GM12878 (cell line): ENCODE data around the gene CEP89. TPM values are rescaled to one million over a fixed set of nuclear protein-coding genes. Genes with fewer than 3 reads are reported as not detected.
"Not testable (repeated sequence)": the region's sequence is repeated elsewhere in the genome, so short reads cannot be mapped to it uniquely, and the experiment has no call there.

ENCODE experiments used
- ATAC-seq: fragments of 200-7000 bp; cut with Tn5 transposase; 3 replicates; pipeline ENCODE4 v1.9.1; 2020; ENCODE audit warnings: mild to moderate bottlenecking, moderate library complexity
- BruUV-seq: library from RNA; stranded (reverse); fragments of 400-500 nt; replicated peaks from 2 replicates; lab custom pipeline; 2021; lab: Mats Ljungman, UMichigan
- CTCF ChIA-PET: fragments of 300-600 bp; sonication (Branson Sonifier 250); formaldehyde crosslinking; extraction: SDS; loops from one replicate; lab custom pipeline; 2021; ENCODE audit warnings: inconsistent platforms; lab: Yijun Ruan, JAX
- POLR2A ChIA-PET: fragments of 350-600 bp; formaldehyde crosslinking; extraction: SDS; loops from one replicate; lab custom pipeline; 2021; ENCODE audit warnings: inconsistent platforms; lab: Charles Lee
- RAD21 ChIA-PET: fragments of 300-600 bp; sonication (Branson Sonifier 250); formaldehyde crosslinking; loops from one replicate; lab custom pipeline; 2023; ENCODE audit warnings: antibody characterized with exemption; ENCODE audit not compliant: unreplicated experiment; lab: Charles Lee
- SMC1A ChIA-PET: fragments of 300-600 bp; sonication (Branson Sonifier 250); formaldehyde crosslinking; loops from one replicate; lab custom pipeline; 2023; ENCODE audit not compliant: unreplicated experiment, uncharacterized antibody; lab: Charles Lee
- DNase-seq: peaks from one replicate; pipeline ENCODE4 v3.0.0-alpha.2; 2011; ENCODE audit warnings: low read depth, low spot score
- FAIRE-seq: peaks from 3 replicates; lab custom pipeline; 2011; peaks lifted over from hg19 to GRCh38; lab: Jason Lieb, UNC
- H2AFZ ChIP-seq: 2 replicates; pipeline ENCODE4 v1.6.0; 2011; ENCODE audit warnings: low read depth, low read length, control low read depth; ENCODE audit not compliant: control insufficient read depth
- H3K27ac ChIP-seq: 2 replicates; pipeline ENCODE4 v1.5.1; 2011; ENCODE audit warnings: control low read depth; ENCODE audit not compliant: control insufficient read depth, insufficient read depth
- H3K27me3 ChIP-seq, 2 experiments: replicated peaks in 1 of 2; 2 replicates each; pipeline versions ENCODE4 v1.6.0 to v1.6.1; 2011; ENCODE audit warnings: low read length in 1 of 2; ENCODE audit not compliant: control insufficient read depth in 2 of 2, insufficient read depth in 2 of 2
- H3K36me3 ChIP-seq, 2 experiments: 2 replicates each; pipeline ENCODE4 v1.5.1; 2011; ENCODE audit warnings: low read length in 1 of 2; ENCODE audit not compliant: control insufficient read depth in 2 of 2, insufficient read depth in 2 of 2
- H3K4me1 ChIP-seq: 2 replicates; pipeline ENCODE4 v1.6.1; 2011; ENCODE audit warnings: mild to moderate bottlenecking, low read length, moderate library complexity, mixed read lengths; ENCODE audit not compliant: control insufficient read depth, insufficient read depth
- H3K4me2 ChIP-seq: 2 replicates; pipeline ENCODE4 v1.6.0; 2011; ENCODE audit warnings: control low read depth; ENCODE audit not compliant: control insufficient read depth, insufficient read depth
- H3K4me3 ChIP-seq: fragments of 200-600 bp; sonication (generic); 2 replicates; pipeline ENCODE4 v1.5.1; 2016
- H3K79me2 ChIP-seq: 2 replicates; pipeline ENCODE4 v1.6.0; 2011; ENCODE audit warnings: low read length; ENCODE audit not compliant: control insufficient read depth, insufficient read depth
- H3K9ac ChIP-seq: 2 replicates; pipeline ENCODE4 v1.8.0; 2011; ENCODE audit warnings: low read length, control low read depth, mixed read lengths; ENCODE audit not compliant: control insufficient read depth, insufficient read depth
- H3K9me3 ChIP-seq: replicated peaks from 3 replicates; pipeline ENCODE4 v1.5.1; 2011; ENCODE audit warnings: mild to moderate bottlenecking, low read length; ENCODE audit not compliant: control insufficient read depth, insufficient read depth
- H4K20me1 ChIP-seq: 2 replicates; pipeline ENCODE4 v1.6.0; 2011; ENCODE audit not compliant: control insufficient read depth, insufficient read depth
- CEBPB ChIP-seq, 2 experiments: fragments of 150-350 bp in 1 of 2; IDR thresholded peaks; 2 replicates each; pipeline ENCODE4 v1.6.1; 2012 to 2014; ENCODE audit warnings: low read depth in 2 of 2, low read length in 2 of 2, borderline replicate concordance in 1 of 2, inconsistent platforms in 1 of 2
- EED ChIP-seq: sonication (generic); IDR thresholded peaks from 2 replicates; pipeline ENCODE4 v1.6.1; 2016; ENCODE audit warnings: antibody characterized with exemption, low read depth
- LARP7 ChIP-seq: fragments of 450-650 bp; IDR thresholded peaks from 2 replicates; pipeline ENCODE4 v1.6.1; 2017; ENCODE audit warnings: mild to moderate bottlenecking
- WGBS: methylation state at CpG from one replicate; pipeline ENCODE4 v1.1.6; 2016; ENCODE audit warnings: low lambda C conversion rate; ENCODE audit not compliant: insufficient replicate concordance, insufficient coverage; ENCODE audit errors: missing lambda C conversion rate; 5-methylcytosine and 5-hydroxymethylcytosine counted together
- in situ Hi-C: fragments of 300-500 bp; cut with MboI; formaldehyde crosslinking; loops from 9 replicates; pipeline ENCODE4 v1.14.3; 2018; ENCODE audit warnings: mixed read lengths
- intact Hi-C: fragments of 100-400 bp; cut with micrococcal nuclease; formaldehyde crosslinking; loops from one replicate; pipeline ENCODE4 v1.14.2; 2022; ENCODE audit not compliant: unreplicated experiment
- polyA plus RNA-seq, 11 experiments: library from polyadenylated mRNA; depleted of rRNA in 4 of 11; unstranded in 6 of 11; stranded (reverse) in 5 of 11; fragments of >200 nt; fragmentation: Nextera tagmentation in 4 of 11; fragmentation: Illumina TruSeq in 1 of 11; extraction: Ambion mirVana in 4 of 11; extraction: Trizol in 1 of 11; gene quantifications; 1 replicate in 1 of 11; 2 replicates in 10 of 11; pipeline versions ENCODE4 v1.2.1 to v1.2.3, GENCODE V29; 2011 to 2016; ENCODE audit warnings: inconsistent platforms in 2 of 11, missing spikeins in 2 of 11, low read depth in 1 of 11
- total RNA-seq, 4 experiments: library from RNA; depleted of rRNA in 3 of 4; stranded (reverse); fragments of >200 nt in 3 of 4; fragmentation: Illumina TruSeq in 1 of 4; extraction: Trizol in 1 of 4; gene quantifications; 2 replicates each; pipeline versions ENCODE4 v1.2.1 to v1.2.3, GENCODE V29; 2013 to 2021

CEP89 gene
- total and polyA plus RNA-seq, 10 of the 15 experiments (the other 5 are each of a cell fraction or from before 2014, with no cell fraction given) = 6.0 to 19.3 (median 10.2) TPM

DNA sequence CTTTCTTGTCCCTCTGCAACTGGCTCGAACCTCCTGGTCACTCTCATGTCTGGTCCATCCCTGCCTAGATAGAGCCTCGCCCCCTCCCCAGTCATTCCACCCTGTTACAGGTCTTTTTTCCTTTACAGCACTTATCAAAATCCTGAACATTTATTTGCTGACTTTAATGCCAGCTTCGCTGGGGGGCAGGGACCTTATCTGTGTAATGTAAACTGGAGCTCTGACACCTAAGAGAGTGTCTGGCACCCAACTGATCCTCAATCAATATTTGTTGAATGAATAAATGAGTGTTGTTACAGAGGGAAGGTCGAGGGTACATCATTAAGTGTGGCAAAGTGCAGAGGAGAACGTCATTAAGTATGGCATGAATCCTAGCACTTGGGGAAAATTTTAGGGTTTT is 17.0 kb upstream of the CEP89 start (continued):
- no peak for TF ChIP-seq EED
- no peak for TF ChIP-seq CEBPB (IDR thresholded peaks at IDR 0.05; ENCODE audit: borderline replicate concordance in 1 of 2, low read depth in 2 of 2, low read length in 2 of 2)
- no peak for TF ChIP-seq LARP7

GRCh38 chr19:32988254-32988653 is 16.5 kb upstream of the CEP89 start:
- WGBS = 99% methylated on average over 5 of the region's 5 CpGs
- H3K4me3 ChIP-seq, H3K27ac ChIP-seq, RAD21 ChIA-PET, H3K79me2 ChIP-seq, H4K20me1 ChIP-seq, POLR2A ChIA-PET, H3K27me3 ChIP-seq, intact Hi-C loops, ATAC-seq, in situ Hi-C loops, BruUV-seq, H2AFZ ChIP-seq, H3K9ac ChIP-seq, FAIRE-seq, H3K4me1 ChIP-seq, H3K9me3 ChIP-seq, DNase-seq, H3K4me2 ChIP-seq, H3K36me3 ChIP-seq: not testable (repeated sequence)
- ChIA-PET CTCF (interaction anchor here (1.2 kb wide), 1 partner anchor 12 kb away, joined by 3 read pairs; no protein-coding TSS in a partner anchor), SMC1A (interaction anchor here (0.6 kb wide), 1 partner anchor 29 kb away, joined by 3 read pairs; no protein-coding TSS in a partner anchor)

GRCh38 chr19:32982488-32982887 is 10.7 kb upstream of the CEP89 start:
- CTCF ChIA-PET, H3K36me3 ChIP-seq, RAD21 ChIA-PET, DNase-seq, in situ Hi-C loops, H3K9me3 ChIP-seq, SMC1A ChIA-PET, POLR2A ChIA-PET, H4K20me1 ChIP-seq, H3K79me2 ChIP-seq, H3K27ac ChIP-seq, FAIRE-seq, H3K4me3 ChIP-seq, H3K4me2 ChIP-seq, H3K27me3 ChIP-seq, H2AFZ ChIP-seq, ATAC-seq, H3K4me1 ChIP-seq, BruUV-seq, intact Hi-C loops, H3K9ac ChIP-seq: not testable (repeated sequence)
- WGBS = 92% methylated on average over 5 of the region's 6 CpGs

DNA sequence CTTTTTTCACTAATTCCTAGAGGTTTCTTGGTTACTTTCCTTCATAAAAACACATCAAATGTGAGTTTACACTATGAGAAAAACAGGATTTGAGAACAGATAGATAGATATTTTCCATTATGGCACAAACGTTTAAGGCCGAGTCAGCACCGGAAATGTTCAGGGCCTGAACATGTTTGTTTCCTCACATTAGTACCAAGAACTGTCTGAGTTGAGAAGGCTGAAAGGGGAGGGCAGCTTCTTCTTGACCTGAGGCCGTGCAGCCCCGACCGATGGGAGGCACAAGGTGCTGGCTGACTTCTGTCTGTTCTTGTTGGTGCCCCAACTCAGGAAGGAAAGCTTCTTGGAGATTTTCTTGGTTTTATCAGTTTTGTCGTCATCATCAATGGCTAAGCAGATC is 8.0 kb upstream of the CEP89 start:
- H3K4me2 ChIP-seq, H2AFZ ChIP-seq, H3K27me3 ChIP-seq, BruUV-seq, H3K9ac ChIP-seq, POLR2A ChIA-PET, H3K9me3 ChIP-seq, RAD21 ChIA-PET, H3K4me1 ChIP-seq, H3K27ac ChIP-seq, H3K79me2 ChIP-seq, H4K20me1 ChIP-seq, DNase-seq, FAIRE-seq, CTCF ChIA-PET, H3K4me3 ChIP-seq, SMC1A ChIA-PET, ATAC-seq, H3K36me3 ChIP-seq: not testable (repeated sequence)
- in situ Hi-C loops (loop anchor here (5.0 kb wide), 1 partner anchor 137 kb away; no protein-coding TSS in a partner anchor), intact Hi-C loops (loop anchor here (10.0 kb wide), 1 partner anchor 395 kb away; the partner anchor contains the start of gene PDCD5)
- WGBS = 75% methylated on average over 7 of the region's 7 CpGs
